NCI-H510A (cell line): ENCODE results near the gene TBX3.
"Not testable (repeated sequence)": the region's sequence is repeated elsewhere in the genome, so short reads cannot be mapped to it uniquely, and the experiment has no call there.

Experiments used
- DNase-seq: peaks from one replicate; lab custom pipeline; 2025; lab: John Stamatoyannopoulos, UW

Gene TBX3

GRCh38 chr12:114684098-114684869, at the start of gene TBX3:
Gene TBX3 (minus strand): TSS chr12:114684175. CDS start chr12:114683200, 975 bp downstream.
- DNase-seq, result peak; percentile 98

- no peak for DNase-seq
Observed at GRCh38 chr12:114732426-114733030, 48.6 kb upstream of the TBX3 start.

- DNase-seq, result no peak
Observed at GRCh38 chr12:114729731-114730130, 45.8 kb upstream of the TBX3 start.

- peak; percentile 12 for DNase-seq
Observed at GRCh38 chr12:114726092-114726710, 42.2 kb upstream of the TBX3 start.

GRCh38 chr12:114722176-114722575, 38.2 kb upstream of the TBX3 start:
- not testable (repeated sequence) for DNase-seq

GRCh38 chr12:114721266-114721665, 37.3 kb upstream of the TBX3 start:
- no peak for DNase-seq

GRCh38 chr12:114713466-114714215, 29.7 kb upstream of the TBX3 start:
- DNase-seq, result no peak

GRCh38 chr12:114711689-114712152, 27.7 kb upstream of the TBX3 start:
- no peak for DNase-seq

- DNase-seq, result no peak
Observed at GRCh38 chr12:114710151-114710550, 26.2 kb upstream of the TBX3 start.

GRCh38 chr12:114709112-114709511, 25.1 kb upstream of the TBX3 start:
- no peak for DNase-seq

- not testable (repeated sequence) for DNase-seq
Observed at GRCh38 chr12:114708598-114708997, 24.6 kb upstream of the TBX3 start.

GRCh38 chr12:114704096-114704495, 20.1 kb upstream of the TBX3 start:
- DNase-seq, result no peak

GRCh38 chr12:114703060-114703493, 19.1 kb upstream of the TBX3 start:
- DNase-seq, result peak; percentile 36

GRCh38 chr12:114702462-114702861, 18.5 kb upstream of the TBX3 start:
- no peak for DNase-seq

GRCh38 chr12:114701553-114701952, 17.6 kb upstream of the TBX3 start:
- no peak for DNase-seq

GRCh38 chr12:114701104-114701414, 17.1 kb upstream of the TBX3 start:
- DNase-seq, result no peak

GRCh38 chr12:114700392-114701103, 16.6 kb upstream of the TBX3 start:
- DNase-seq, result no peak

GRCh38 chr12:114698566-114699163, 14.7 kb upstream of the TBX3 start:
- DNase-seq, result no peak

GRCh38 chr12:114697741-114698565, 14.0 kb upstream of the TBX3 start:
- peak; percentile 12 for DNase-seq

- no peak for DNase-seq
Observed at GRCh38 chr12:114697243-114697716, 13.3 kb upstream of the TBX3 start.
